HG02840 (cell line): Measurements from ENCODE around the gene DEGS1.
"Not testable (repeated sequence)": the region's sequence is repeated elsewhere in the genome, so short reads cannot be mapped to it uniquely, and the experiment has no call there.

ENCODE experiments used
- ATAC-seq: cut with Tn5 transposase; IDR thresholded peaks from one replicate; pipeline ENCODE4 v1.9.1; 2021; ENCODE audit warnings: mild to moderate bottlenecking, moderate library complexity, moderate number of reproducible peaks; ENCODE audit not compliant: unreplicated experiment, low FRiP score

Gene DEGS1

DNA sequence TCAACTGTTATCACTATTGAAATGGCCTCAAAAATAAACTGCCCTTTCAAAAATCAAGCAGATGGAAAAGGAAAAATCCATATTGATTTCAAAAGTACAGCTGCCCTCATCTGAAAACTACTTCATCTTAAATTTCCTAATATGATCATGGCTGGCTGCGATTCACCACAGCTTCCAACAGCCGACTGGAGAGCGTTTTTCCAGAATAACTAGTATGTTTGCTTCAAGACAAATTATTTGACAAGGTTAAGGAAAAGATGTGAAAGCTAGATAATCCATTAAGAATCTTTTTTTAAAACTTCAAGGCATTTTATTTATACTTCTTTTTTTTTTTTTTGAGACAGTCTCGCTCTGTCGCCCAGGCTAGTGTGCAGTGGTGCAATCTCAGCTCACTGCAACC, 4.1 kb upstream of the DEGS1 start:
- no peak for ATAC-seq

DNA sequence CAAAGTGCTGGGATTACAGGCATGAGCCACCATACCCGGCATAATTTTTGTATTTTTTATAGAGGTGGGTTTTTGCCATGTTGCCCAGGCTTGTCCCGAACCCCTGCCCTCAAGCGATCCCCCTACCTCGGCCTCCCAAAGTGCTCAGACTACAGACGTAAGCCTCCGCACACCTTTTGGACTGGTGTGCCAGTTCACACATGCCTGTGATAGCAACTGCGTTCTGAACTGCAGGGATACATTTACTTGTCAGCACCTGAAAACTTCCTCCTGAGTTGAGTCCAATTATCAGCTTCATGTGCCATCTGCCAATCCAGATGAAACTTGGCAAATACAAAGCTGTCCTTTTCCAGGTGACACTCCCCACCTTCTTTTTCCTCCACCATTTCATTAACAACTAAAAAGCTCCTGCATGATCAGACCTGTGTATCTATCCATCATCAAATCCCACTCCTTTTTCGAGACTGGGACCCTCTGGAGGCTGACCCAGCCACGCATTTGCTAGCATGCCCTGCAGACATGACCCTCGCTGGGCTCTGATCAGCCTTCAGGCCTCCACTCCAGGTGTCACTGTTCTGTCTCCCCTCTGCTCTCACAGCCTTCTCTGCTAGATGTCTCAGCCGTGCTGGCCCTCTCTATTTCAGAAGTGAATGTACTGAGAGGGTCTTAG, 2.1 kb upstream of the DEGS1 start:
- ATAC-seq: no peak

DNA sequence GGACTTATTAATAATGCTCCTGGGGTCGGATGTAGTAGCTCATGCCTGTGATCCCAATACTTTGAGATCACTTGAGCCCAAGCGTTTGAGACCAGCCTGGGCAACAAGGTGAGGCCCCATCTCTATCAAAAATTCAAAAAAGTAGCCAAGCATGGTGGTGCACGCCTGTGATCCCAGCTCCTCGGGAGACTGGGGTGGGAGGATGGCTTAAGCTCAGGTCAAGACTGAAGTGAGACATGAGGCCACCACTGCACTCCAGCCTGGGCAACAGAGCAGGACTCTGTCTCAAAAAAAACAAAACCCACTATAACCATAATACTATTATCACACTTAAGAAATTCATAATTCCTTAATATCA, 1.6 kb upstream of the DEGS1 start:
- no peak for ATAC-seq

DNA sequence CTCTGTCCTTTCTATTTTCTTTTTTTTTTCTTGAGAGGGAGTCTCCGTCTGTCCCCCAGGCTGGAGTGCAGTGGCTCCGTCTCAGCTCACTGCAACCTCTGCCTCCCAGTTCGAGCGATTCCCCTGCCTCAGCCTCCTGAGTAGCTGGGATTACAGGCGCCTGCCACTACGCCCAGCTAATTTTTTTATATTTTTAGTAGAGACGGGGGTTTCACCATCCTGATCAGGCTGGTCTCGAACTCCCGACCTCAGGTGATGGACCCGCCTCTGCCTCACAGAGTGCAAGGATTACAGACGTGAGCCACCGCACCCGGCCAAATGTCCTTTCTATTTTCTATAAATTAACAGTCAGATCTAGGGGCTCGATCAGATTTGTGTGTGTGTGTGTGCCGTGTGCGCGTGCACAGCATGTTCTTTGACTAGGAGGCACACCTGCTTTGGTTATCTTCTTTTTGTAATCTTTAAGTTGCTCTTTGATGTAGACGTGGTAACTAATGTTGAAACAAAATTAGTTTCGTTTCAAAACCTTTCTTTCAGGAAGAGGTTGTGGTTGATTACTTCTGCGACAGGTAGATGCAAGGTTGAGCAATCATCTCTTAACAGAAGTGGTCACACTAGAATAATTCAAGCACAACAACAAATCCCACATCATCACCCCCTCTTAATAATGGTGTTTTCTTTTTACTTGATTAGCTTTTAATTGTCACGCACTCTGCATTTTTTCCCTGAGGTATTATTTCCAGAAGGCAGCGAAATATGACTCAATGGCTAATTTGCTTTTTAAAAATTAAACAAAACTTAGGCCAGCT, 779 bp upstream of the DEGS1 start:
- ATAC-seq: peak; percentile 33

DNA sequence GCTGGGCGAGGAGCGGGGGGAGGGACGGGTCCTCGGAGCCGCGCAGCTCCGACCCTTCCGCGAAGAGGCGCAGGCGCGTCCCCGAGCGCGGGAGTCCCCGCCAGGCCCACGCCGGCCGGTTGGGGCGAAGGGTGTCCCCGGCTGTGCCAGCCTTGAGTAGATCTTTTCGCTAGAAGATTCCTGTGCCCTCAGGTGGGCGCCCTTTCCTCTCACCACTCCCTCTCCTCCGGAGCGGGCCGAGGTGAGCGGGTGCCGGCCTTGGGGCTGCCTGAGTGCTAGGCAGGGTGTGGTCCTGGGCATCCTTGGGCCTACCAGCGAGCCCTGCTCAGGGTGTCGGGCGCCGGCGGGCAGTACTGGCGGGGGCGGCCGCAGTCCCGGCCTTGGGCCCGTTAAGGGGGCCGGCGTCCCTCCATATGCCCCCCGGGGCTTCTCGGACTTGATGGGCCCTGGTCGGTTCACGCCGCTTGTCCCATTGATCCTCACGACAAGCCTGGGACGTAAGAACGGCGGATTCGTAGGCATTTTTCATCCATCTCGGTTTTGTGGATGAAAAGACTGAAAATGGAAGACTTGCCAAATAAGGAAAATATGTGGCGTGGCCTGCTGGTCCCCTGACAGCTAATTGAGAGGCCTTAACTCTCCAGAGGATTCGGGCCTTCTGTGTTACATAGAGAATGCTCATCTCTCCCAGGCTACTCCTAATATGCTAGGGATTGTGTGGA, 712 bp downstream of the DEGS1 start:
- ATAC-seq: peak; percentile 40

- no peak for ATAC-seq
These were observed 2.2 kb downstream of the DEGS1 start for GRCh38 chr1:224185208-224185607.

GRCh38 chr1:224188286-224188685, 5.2 kb downstream of the DEGS1 start:
- ATAC-seq: no peak

DNA sequence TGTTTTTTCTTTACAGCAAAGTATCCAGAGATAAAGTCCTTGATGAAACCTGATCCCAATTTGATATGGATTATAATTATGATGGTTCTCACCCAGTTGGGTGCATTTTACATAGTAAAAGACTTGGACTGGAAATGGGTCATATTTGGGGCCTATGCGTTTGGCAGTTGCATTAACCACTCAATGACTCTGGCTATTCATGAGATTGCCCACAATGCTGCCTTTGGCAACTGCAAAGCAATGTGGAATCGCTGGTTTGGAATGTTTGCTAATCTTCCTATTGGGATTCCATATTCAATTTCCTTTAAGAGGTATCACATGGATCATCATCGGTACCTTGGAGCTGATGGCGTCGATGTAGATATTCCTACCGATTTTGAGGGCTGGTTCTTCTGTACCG, 6.5 kb downstream of the DEGS1 start:
- no peak for ATAC-seq

DNA sequence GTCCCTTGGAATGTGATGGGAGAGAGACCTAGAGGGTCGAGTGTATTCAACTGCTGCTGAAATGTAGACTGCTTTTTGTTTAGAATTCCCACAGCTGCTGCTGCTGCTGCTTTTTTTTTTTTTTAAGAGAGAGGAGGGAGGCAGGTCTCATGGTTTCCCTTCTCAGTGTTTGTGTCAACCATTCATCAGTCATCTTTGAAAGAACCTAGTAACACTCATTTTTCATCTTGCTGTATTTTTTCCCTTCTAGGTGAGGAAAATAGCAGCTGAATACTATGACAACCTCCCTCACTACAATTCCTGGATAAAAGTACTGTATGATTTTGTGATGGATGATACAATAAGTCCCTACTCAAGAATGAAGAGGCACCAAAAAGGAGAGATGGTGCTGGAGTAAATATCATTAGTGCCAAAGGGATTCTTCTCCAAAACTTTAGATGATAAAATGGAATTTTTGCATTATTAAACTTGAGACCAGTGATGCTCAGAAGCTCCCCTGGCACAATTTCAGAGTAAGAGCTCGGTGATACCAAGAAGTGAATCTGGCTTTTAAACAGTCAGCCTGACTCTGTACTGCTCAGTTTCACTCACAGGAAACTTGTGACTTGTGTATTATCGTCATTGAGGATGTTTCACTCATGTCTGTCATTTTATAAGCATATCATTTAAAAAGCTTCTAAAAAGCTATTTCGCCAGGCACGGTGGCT, 9.2 kb downstream of the DEGS1 start:
- ATAC-seq: no peak

DNA sequence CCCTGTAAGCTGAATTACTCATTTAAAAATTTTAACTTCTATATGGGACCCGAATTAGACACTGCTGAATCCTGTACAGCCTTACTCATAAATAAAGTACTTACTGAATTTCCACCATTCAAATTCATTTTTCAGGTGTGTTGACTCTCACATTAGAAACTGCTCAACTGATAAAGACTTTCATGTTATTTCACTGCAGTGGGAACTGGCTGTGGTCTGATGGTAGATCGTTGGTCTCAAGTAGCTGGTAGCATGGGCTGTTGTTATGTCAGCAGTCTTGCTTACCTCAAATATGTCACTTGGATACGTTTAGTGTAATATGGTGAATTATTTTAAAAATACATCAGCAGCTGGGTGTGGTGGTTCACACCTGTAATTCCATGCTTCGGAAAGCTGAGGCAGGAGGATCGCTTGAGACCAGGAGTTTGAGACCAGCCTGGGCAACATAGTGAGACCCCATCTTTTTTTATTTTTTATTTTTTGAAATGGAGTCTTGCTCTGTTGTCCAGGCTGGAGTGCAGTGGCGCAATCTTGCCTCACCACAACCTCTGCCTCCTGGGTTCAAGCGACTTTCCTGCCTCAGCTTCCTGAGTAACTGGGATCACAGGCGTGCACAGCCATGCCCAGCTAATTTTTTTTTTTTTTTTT, 10.4 kb downstream of the DEGS1 start:
- no peak for ATAC-seq

- no peak for ATAC-seq
These were observed 14.0 kb downstream of the DEGS1 start for GRCh38 chr1:224196813-224197600.

DNA sequence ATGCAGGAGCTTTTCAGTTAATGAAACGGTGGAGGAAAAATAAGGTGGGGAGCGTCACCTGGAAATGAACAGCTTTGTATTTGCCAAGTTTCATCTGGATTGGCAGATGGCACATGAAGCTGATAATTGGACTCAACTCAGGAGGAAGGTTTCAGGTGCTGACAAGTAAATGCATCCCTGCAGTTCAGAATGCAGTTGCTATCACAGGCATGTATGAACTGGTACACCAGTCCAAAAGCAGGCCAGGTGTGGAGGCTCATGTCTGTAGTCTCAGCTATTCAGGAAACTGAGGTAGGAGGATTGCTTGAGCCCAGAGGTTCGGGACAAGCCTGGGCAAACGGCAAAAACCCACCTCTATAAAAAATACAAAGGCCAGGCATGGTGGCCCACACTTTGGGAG, 15.5 kb downstream of the DEGS1 start:
- ATAC-seq: no peak

DNA sequence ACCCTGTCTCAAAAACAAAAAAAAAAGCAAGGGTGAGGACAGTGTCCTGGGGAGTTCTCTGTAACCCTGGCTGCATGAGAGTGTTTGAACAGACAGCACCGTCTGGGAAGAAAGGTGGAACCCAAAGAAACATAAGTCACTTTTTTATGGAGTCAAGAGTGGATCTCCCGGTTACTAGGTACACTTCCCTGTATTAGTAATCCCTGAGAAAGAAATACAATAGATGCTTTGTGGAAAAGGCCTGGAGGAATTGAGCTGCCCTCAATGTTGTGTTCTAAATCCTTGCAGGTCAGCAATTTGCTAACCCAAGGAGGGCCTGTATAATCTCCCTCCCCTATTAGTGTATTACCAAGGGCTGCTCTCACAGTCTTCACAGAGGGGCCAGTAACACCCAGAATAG, 16.6 kb downstream of the DEGS1 start:
- no peak for ATAC-seq

- ATAC-seq: no peak
These were observed 18.3 kb downstream of the DEGS1 start for GRCh38 chr1:224201383-224201782.

GRCh38 chr1:224201853-224202252, 18.8 kb downstream of the DEGS1 start:
- no peak for ATAC-seq

DNA sequence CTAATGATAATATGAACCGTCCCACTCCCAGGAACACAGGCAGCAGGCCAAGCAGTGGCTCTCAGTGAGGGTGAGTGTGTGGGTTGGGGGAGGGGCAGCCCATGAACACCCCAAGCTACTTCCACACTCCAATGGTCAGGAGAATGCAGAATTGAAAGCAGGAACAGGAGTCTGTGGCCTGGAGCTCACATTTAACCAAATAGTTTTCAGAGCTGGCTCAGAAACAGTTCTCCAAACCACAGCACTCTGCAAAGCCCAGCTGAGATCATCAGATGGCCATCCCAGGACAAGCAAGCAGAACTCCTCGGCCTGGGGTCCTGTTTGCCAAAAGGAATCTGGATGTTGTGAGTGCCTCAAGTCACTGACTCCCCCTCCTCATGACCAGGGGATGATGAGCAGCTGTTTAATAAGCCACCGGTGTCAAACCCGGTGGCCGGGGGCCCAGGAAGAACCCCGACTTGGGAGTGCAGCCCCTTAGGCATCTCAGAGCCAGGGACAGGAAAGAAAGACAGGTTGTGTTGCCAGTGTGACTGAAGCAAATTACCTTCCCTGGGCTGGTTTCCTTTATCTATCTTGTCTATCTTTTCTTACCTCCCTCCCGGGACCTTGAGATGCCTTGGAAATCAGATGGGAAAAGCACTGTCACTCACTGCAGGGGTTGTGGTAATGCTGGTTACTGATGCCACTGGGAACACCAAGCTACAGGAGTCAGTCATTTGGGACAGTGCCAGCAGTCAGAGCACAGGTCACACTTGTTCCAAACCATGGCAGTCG, 20.4 kb downstream of the DEGS1 start:
- ATAC-seq: no peak

GRCh38 chr1:224205438-224205840, 22.4 kb downstream of the DEGS1 start:
- no peak for ATAC-seq

GRCh38 chr1:224205931-224206538, 23.0 kb downstream of the DEGS1 start:
- ATAC-seq: not testable (repeated sequence)
